Measurements from ENCODE around the gene KCNK10. TPM values are rescaled to one million over a fixed set of nuclear protein-coding genes. Genes with fewer than 3 reads are reported as not detected.

The KCNK10 gene
- polyA plus RNA-seq, 1 donor, result 4.5 TPM

GRCh38 chr14:88194531-88194930 is 128.5 kb downstream of the KCNK10 start:
- H3K27me3 ChIP-seq (ENCODE audit: control insufficient read depth, insufficient read depth, low read length), result no peaks in the 10 kb centered on the region
- no peak overlapping the region for H3K4me3 ChIP-seq (ENCODE audit: low read length)
- no peaks in the 10 kb centered on the region for H3K9me3 ChIP-seq (ENCODE audit: control insufficient read depth, low read depth, low read length)
- 0% methylated on average over 2 of the region's 8 CpGs for WGBS (ENCODE audit: insufficient coverage, low lambda C conversion rate)
- peak; percentile 34 to 72 for DNase-seq
- no peaks in the 10 kb centered on the region for H3K36me3 ChIP-seq (ENCODE audit: control insufficient read depth, insufficient read depth, low read length)
- H3K4me1 ChIP-seq (ENCODE audit: control insufficient read depth, insufficient read depth, low read length), result peaks cover 18% of the 10 kb centered on the region
- no peak overlapping the region for H3K27ac ChIP-seq (ENCODE audit: low read length)

- Histone ChIP-seq H3K27me3 (ENCODE audit: control insufficient read depth, insufficient read depth, low read length) (no peaks in the 10 kb centered on the region), H3K4me3 (ENCODE audit: low read length) (no peak overlapping the region), H3K36me3 (ENCODE audit: control insufficient read depth, insufficient read depth, low read length) (no peaks in the 10 kb centered on the region), H3K9me3 (ENCODE audit: control insufficient read depth, low read depth, low read length) (no peaks in the 10 kb centered on the region), H3K27ac (ENCODE audit: low read length) (no peak overlapping the region), H3K4me1 (ENCODE audit: control insufficient read depth, insufficient read depth, low read length) (peaks cover 26% of the 10 kb centered on the region)
- WGBS (ENCODE audit: insufficient coverage, low lambda C conversion rate), result no CpG with 5 or more reads among the region's 2 CpGs
- DNase-seq, result no peak
These were observed 131.5 kb downstream of the KCNK10 start for GRCh38 chr14:88191605-88192004.

DNA sequence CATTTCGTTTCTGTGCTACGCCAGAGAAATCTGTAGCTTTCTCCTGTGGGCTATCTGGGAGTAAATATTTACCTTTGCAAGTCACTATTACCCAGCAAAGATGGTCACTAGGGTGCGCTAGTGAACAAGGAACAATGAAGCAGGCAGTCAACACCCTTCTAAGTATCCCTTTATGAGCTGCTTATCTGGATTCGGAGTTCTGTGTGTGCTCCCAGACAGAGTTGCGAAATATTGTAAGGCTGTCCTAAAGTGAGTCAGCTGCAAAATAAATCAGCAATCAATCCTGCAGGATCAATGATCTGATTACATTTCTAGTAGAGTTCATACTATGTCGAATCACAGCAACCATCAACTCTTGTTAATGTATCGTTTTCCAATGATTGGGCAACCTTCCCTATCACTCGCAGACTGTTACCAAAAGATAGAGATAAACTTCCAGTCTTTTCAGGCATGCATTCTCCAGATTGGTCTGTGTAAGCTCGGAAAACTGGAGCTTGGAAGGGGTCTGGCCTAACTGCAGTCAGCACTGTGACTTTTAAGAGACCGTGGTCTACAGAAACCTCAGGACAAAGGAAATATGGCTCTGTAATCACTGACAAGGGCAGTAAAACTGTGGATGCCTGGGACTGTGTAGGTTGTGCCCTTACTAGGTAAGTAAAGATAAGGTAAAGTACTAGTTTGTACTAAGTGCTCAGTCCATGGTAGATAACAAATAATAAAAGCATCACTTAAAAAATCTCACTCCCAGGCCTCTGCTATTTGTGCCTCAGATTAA is 133.5 kb downstream of the KCNK10 start:
- WGBS (ENCODE audit: insufficient coverage, low lambda C conversion rate), result 8% methylated on average over 2 of the region's 10 CpGs
- no peaks in the 10 kb centered on the region for H3K27me3 ChIP-seq (ENCODE audit: control insufficient read depth, insufficient read depth, low read length)
- no peaks in the 10 kb centered on the region for H3K9me3 ChIP-seq (ENCODE audit: control insufficient read depth, low read depth, low read length)
- peak; percentile 91 to 95 for DNase-seq
- no peaks in the 10 kb centered on the region for H3K36me3 ChIP-seq (ENCODE audit: control insufficient read depth, insufficient read depth, low read length)
- peak overlapping the region; percentile 31 for H3K4me3 ChIP-seq (ENCODE audit: low read length)
- peak overlapping the region; percentile 86 for H3K27ac ChIP-seq (ENCODE audit: low read length)
- peaks cover 21% of the 10 kb centered on the region for H3K4me1 ChIP-seq (ENCODE audit: control insufficient read depth, insufficient read depth, low read length)

DNA sequence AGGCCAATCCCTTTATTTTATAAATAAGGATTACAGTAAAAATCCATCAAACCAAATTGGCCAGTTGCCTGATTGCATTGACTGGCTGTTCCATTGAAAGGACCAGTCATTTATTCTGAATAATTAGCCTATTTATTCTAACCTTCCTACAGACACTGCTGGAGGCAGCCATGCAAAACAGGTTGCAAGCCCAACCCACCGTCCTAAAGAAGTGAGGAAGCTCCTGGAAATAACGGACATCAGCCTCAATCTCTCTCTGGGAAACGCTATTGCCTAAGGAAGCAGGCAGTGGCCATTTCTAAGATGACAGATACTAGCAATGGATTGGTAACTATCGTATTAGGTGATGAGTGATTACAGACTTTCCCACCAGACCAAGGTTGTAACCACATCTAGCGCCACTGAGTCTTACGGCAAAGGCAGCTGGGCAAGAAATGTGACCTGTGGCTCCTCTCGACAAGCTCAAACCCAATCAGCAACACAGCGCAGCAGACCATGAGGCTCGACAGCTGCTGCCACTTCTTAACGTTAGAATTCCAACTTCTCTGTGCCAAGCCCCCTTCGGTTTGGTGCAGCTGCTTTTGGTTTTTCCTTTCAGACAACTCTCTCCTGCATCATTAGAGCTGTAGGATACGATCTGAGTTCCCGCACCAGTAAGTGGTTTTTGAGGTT is 134.2 kb downstream of the KCNK10 start:
- peak overlapping the region; percentile 62 for H3K27ac ChIP-seq (ENCODE audit: low read length)
- peaks cover 21% of the 10 kb centered on the region for H3K4me1 ChIP-seq (ENCODE audit: control insufficient read depth, insufficient read depth, low read length)
- no CpG with 5 or more reads among the region's 13 CpGs for WGBS (ENCODE audit: insufficient coverage, low lambda C conversion rate)
- H3K27me3 ChIP-seq (ENCODE audit: control insufficient read depth, insufficient read depth, low read length), result no peaks in the 10 kb centered on the region
- peak overlapping the region; percentile 31 for H3K4me3 ChIP-seq (ENCODE audit: low read length)
- DNase-seq, result no peak
- no peaks in the 10 kb centered on the region for H3K36me3 ChIP-seq (ENCODE audit: control insufficient read depth, insufficient read depth, low read length)
- H3K9me3 ChIP-seq (ENCODE audit: control insufficient read depth, low read depth, low read length), result no peaks in the 10 kb centered on the region

DNA sequence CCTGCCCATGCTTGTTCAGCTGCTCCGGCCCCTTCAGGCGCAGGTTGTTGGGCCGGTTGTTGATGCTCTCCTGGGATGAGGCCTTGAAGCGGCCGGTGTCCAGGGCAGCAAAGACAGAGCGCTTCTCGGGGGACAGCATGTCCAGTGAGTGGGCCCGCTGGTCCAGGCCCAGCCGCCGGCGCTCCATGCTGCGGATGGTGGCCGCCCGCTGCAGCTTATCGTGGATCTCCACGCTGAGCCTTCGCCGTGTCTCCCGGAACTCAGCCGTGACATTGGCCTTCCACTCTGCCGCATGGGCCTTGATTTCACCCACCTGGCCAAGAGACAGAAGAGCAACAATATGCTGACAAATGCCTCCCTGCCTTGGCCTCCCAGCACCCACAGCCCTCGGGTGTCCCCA is 137.2 kb downstream of the KCNK10 start:
- no CpG with 5 or more reads among the region's 22 CpGs for WGBS (ENCODE audit: insufficient coverage, low lambda C conversion rate)
- Histone ChIP-seq H3K27ac (ENCODE audit: low read length) (no peak overlapping the region), H3K27me3 (ENCODE audit: control insufficient read depth, insufficient read depth, low read length) (no peaks in the 10 kb centered on the region), H3K36me3 (ENCODE audit: control insufficient read depth, insufficient read depth, low read length) (no peaks in the 10 kb centered on the region), H3K4me3 (ENCODE audit: low read length) (no peak overlapping the region), H3K9me3 (ENCODE audit: control insufficient read depth, low read depth, low read length) (no peaks in the 10 kb centered on the region), H3K4me1 (ENCODE audit: control insufficient read depth, insufficient read depth, low read length) (peaks cover 21% of the 10 kb centered on the region)
- no peak for DNase-seq

DNA sequence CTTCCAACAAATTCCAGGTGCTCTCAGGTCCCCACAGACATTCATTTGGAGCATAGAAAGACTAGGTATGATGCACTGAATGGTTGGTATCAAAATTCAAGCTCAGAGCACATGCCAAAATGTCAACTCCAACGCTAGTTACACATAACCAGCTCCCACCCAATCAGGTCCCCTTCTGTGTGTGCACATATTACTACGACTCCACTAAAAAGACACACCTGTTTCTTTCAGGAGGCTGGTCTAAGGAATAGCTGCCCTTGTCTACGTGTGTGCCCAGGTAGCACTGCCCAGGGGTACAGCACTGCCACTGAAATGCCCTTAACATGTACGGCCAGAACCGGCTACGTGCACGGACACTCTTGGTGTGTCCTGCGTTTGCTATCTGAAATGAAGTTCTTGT is 138.1 kb downstream of the KCNK10 start:
- Histone ChIP-seq H3K27me3 (ENCODE audit: control insufficient read depth, insufficient read depth, low read length) (no peaks in the 10 kb centered on the region), H3K9me3 (ENCODE audit: control insufficient read depth, low read depth, low read length) (no peaks in the 10 kb centered on the region), H3K27ac (ENCODE audit: low read length) (no peak overlapping the region), H3K4me1 (ENCODE audit: control insufficient read depth, insufficient read depth, low read length) (peaks cover 13% of the 10 kb centered on the region), H3K4me3 (ENCODE audit: low read length) (no peak overlapping the region), H3K36me3 (ENCODE audit: control insufficient read depth, insufficient read depth, low read length) (no peaks in the 10 kb centered on the region)
- no peak for DNase-seq
- no CpG with 5 or more reads among the region's 8 CpGs for WGBS (ENCODE audit: insufficient coverage, low lambda C conversion rate)

DNA sequence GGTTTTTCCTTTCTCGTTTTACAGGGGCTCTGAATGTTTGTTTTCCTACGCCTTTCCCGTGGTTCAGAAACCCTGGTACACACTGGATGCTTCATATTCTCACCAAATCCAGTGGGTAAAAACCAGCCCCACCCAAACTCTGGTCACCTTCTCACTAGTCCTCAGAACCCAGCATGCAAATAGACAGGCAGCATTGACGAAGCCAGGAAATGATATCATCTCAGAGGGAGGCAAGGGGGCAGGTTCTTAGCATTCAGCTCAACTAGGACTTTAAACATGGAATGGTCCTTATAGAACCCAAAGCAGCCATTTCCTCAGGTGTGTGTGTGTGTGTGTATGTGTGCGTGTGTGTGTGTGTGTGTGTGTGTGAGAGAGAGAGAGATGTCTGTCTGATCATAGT is 142.0 kb downstream of the KCNK10 start:
- Histone ChIP-seq H3K9me3 (ENCODE audit: control insufficient read depth, low read depth, low read length) (no peaks in the 10 kb centered on the region), H3K4me3 (ENCODE audit: low read length) (no peak overlapping the region), H3K27me3 (ENCODE audit: control insufficient read depth, insufficient read depth, low read length) (no peaks in the 10 kb centered on the region), H3K36me3 (ENCODE audit: control insufficient read depth, insufficient read depth, low read length) (no peaks in the 10 kb centered on the region), H3K4me1 (ENCODE audit: control insufficient read depth, insufficient read depth, low read length) (no peaks in the 10 kb centered on the region), H3K27ac (ENCODE audit: low read length) (no peak overlapping the region)
- no CpG with 5 or more reads among the region's 5 CpGs for WGBS (ENCODE audit: insufficient coverage, low lambda C conversion rate)
- no peak for DNase-seq

GRCh38 chr14:88179716-88180115 is 143.4 kb downstream of the KCNK10 start:
- no peak for DNase-seq
- no CpG with 5 or more reads among the region's 6 CpGs for WGBS (ENCODE audit: insufficient coverage, low lambda C conversion rate)
- no peak overlapping the region for H3K4me3 ChIP-seq (ENCODE audit: low read length)

GRCh38 chr14:88170333-88170732 is 152.7 kb downstream of the KCNK10 start:
- no peak for DNase-seq
- H3K4me1 ChIP-seq (ENCODE audit: control insufficient read depth, insufficient read depth, low read length), result peaks cover 9% of the 10 kb centered on the region
- no peak overlapping the region for H3K27ac ChIP-seq (ENCODE audit: low read length)
- H3K27me3 ChIP-seq (ENCODE audit: control insufficient read depth, insufficient read depth, low read length), result no peaks in the 10 kb centered on the region
- H3K9me3 ChIP-seq (ENCODE audit: control insufficient read depth, low read depth, low read length), result peaks cover 11% of the 10 kb centered on the region
- no peak overlapping the region for H3K4me3 ChIP-seq (ENCODE audit: low read length)
- no peaks in the 10 kb centered on the region for H3K36me3 ChIP-seq (ENCODE audit: control insufficient read depth, insufficient read depth, low read length)

More at GRCh38 chr14:88179716-88180115, 143.4 kb downstream of the KCNK10 start:
- Histone ChIP-seq H3K36me3 (ENCODE audit: control insufficient read depth, insufficient read depth, low read length) (no peaks in the 10 kb centered on the region), H3K27me3 (ENCODE audit: control insufficient read depth, insufficient read depth, low read length) (no peaks in the 10 kb centered on the region), H3K9me3 (ENCODE audit: control insufficient read depth, low read depth, low read length) (no peaks in the 10 kb centered on the region), H3K27ac (ENCODE audit: low read length) (no peak overlapping the region), H3K4me1 (ENCODE audit: control insufficient read depth, insufficient read depth, low read length) (no peaks in the 10 kb centered on the region)

DNA sequence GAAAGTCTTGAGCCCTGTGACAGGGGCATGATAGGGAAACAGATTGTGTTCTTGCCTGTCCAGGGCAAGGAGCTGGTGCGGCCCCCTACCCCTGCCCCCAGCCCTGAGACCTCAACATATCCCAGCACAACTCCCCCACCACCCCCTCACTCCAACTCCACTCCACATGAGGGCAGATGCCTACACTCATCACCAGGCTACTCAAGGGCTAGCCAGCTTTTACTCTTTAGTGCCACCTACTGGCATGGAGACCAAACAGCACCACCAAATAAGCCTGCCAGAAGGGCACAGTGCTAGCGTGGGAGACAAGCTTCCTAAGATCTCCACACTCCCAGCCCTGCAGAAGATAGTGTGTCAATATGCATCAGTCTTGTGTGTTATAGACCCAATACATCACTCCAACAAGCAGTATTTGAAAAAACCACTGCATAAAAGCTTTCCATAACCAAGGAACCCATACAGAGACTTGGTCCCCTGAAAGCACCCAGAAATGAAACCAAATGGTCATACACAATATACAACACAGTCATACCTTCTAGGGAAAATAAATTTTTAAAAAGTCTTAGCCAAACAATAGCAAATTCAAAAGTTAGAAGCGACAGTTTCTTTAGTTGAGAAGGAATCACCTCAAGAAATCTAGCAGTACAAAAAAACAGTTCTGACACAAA is 154.4 kb downstream of the KCNK10 start:
- WGBS (ENCODE audit: insufficient coverage, low lambda C conversion rate), result 75% methylated on average over 1 of the region's 3 CpGs
- H3K27me3 ChIP-seq (ENCODE audit: control insufficient read depth, insufficient read depth, low read length), result no peaks in the 10 kb centered on the region
- peaks cover 11% of the 10 kb centered on the region for H3K9me3 ChIP-seq (ENCODE audit: control insufficient read depth, low read depth, low read length)
- no peak overlapping the region for H3K27ac ChIP-seq (ENCODE audit: low read length)
- H3K36me3 ChIP-seq (ENCODE audit: control insufficient read depth, insufficient read depth, low read length), result no peaks in the 10 kb centered on the region
- peak; percentile 17 to 30 for DNase-seq
- peaks cover 9% of the 10 kb centered on the region for H3K4me1 ChIP-seq (ENCODE audit: control insufficient read depth, insufficient read depth, low read length)
- H3K4me3 ChIP-seq (ENCODE audit: low read length), result no peak overlapping the region
